ENCODE data around the gene MYH15.

- TF ChIP-seq CTCF (IDR thresholded peaks at IDR 0.05), result no peak
- no peak for TF ChIP-seq POLR2AphosphoS5 (IDR thresholded peaks at IDR 0.05; ENCODE audit: low read depth, low read length)
- TF ChIP-seq SIN3A (IDR thresholded peaks at IDR 0.05; ENCODE audit: borderline replicate concordance, insufficient read depth, low read depth, low read length), result no peak
- TF ChIP-seq, protein P1, sequence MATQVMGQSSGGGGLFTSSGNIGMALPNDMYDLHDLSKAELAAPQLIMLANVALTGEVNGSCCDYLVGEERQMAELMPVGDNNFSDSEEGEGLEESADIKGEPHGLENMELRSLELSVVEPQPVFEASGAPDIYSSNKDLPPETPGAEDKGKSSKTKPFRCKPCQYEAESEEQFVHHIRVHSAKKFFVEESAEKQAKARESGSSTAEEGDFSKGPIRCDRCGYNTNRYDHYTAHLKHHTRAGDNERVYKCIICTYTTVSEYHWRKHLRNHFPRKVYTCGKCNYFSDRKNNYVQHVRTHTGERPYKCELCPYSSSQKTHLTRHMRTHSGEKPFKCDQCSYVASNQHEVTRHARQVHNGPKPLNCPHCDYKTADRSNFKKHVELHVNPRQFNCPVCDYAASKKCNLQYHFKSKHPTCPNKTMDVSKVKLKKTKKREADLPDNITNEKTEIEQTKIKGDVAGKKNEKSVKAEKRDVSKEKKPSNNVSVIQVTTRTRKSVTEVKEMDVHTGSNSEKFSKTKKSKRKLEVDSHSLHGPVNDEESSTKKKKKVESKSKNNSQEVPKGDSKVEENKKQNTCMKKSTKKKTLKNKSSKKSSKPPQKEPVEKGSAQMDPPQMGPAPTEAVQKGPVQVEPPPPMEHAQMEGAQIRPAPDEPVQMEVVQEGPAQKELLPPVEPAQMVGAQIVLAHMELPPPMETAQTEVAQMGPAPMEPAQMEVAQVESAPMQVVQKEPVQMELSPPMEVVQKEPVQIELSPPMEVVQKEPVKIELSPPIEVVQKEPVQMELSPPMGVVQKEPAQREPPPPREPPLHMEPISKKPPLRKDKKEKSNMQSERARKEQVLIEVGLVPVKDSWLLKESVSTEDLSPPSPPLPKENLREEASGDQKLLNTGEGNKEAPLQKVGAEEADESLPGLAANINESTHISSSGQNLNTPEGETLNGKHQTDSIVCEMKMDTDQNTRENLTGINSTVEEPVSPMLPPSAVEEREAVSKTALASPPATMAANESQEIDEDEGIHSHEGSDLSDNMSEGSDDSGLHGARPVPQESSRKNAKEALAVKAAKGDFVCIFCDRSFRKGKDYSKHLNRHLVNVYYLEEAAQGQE (IDR thresholded peaks at IDR 0.05; ENCODE audit: insufficient read depth in 1 of 2, low read depth in 2 of 2, low read length in 1 of 2), result no peak
- TF ChIP-seq TCF7L2 (IDR thresholded peaks at IDR 0.05; ENCODE audit: low read depth, low read length), result no peak
These were observed 8.5 kb upstream of the MYH15 start for GRCh38 chr3:108518895-108519294.
